Right renal pelvis (tissue), 4 donors: ENCODE measurements around the gene PCAT6. TPM values are rescaled to one million over a fixed set of nuclear protein-coding genes. Genes with fewer than 3 reads are reported as not detected.
"Not testable (repeated sequence)": the region's sequence is repeated elsewhere in the genome, so short reads cannot be mapped to it uniquely, and the experiment has no call there.

Experiments
- DNase-seq, 4 donors: peaks; one replicate each; pipeline ENCODE4 v3.0.0-alpha.2; 2013; ENCODE audit warnings: low read depth in 4 of 4, low spot score in 3 of 4, missing footprints in 1 of 4
- polyA plus RNA-seq, 4 donors: library from polyadenylated mRNA; unstranded; fragments of 120-200 nt; gene quantifications; one replicate each; pipeline ENCODE4 v1.2.1, GENCODE V29; 2013; ENCODE audit not compliant: insufficient read length in 4 of 4

The PCAT6 gene
- polyA plus RNA-seq, 4 donors = 2.5 to 5.3 (median 3.5) TPM

DNA sequence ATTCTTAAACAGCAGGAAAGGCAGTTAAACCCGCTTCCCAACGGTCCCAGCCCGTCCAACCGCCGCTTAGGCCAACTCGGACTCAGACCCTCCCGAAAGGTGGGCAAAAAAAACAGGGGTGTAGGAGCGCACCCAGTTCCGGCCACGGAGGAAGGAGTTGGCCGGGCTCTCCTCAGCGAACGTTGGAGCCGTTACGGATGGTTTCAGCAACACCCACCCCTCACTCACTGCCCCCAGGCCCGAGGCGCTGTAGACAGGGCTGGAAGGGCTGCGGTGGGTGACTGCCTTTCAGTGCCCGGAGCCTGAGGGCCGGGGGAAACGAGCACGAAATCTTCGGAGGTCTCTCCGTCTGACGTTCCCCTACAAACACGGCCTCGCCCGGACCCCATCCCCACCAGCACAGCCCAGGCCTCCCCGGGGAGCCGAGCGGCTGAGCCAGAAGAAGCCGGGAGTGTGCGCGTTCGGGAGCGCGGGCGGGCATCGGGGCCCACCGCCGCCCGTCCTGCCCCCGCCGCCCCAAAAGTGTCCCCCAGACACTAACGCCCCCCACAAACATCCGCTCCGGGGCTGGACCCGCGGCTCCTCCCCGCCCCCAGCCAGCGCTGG lies 3.8 kb upstream of the PCAT6 start:
- DNase-seq = peak in 1 of 4 donors; percentile 52

DNA sequence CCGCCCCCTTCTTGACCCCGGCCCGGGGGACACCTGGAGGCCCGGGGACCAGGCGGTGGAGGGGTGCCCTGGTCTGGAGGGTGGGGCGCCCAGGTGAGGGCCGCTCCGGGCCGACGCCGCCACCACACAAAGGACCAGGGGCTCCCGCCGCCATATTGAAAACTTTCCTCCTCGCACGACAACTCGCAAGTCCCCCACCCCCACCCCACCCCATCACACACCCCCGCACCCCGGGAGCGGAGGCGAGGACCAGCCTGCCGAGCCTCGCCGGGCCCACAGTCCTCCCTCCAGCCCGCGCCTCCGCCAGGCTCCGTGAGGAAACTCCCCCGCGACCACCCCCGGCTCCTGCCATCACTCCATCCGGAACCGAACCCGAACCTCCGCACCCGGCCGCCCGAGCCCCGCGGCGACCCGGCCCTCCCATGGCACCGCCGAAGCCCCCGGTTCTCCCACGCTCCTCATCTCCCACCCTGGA lies 3.3 kb upstream of the PCAT6 start:
- DNase-seq = peak in 1 of 4 donors; percentile 48

DNA sequence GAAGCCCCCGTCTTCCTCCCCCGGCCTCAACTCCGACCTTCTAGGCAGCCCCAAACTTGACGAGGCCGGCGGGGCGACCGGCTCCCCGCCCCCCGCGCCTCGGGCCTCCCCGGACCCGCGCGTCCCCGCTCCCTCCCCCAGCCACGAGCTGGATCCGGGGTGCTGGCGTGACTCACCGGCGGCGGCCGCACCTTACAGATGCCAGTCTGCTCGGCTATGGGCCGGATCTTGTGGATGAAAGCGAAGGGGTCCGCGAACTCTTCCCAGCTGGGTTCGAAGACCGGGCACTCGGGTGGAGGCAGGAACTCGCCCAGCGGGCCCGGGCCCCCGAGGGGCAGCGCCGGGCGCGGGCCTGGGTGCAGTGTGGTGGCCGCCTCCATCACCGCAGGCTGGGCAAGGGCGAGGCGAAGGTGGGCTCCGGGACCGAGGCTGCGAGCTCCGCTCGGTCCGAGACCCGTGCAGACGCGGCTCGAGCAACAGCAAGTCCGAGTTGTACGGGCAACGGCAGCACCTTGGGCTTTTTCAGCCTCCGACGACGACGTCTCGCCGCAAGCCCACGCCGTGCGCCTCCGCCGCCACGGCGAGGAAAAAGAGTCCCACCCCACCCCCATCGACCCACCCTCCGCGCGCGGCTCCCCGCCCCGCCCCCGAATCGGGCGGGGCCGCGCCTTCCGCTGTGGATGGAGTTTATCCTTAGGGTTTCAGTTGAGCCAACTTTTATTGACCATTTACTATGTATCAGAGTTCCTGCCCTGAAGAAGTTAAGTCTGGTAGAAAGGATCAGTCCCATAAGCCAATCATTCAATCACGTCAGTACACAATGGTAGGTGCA lies 2.6 kb upstream of the PCAT6 start, which contains the start of gene KDM5B:
KDM5B (minus strand) TSS at position 496 of the 832 bp plus-strand sequence; CDS start at position 380, 116 bp downstream.
- peak in 2 of 4 donors; percentile 62 to 68 for DNase-seq

GRCh38 chr1:202809597-202810159 lies 1.1 kb upstream of the PCAT6 start:
- DNase-seq = no peak

DNA sequence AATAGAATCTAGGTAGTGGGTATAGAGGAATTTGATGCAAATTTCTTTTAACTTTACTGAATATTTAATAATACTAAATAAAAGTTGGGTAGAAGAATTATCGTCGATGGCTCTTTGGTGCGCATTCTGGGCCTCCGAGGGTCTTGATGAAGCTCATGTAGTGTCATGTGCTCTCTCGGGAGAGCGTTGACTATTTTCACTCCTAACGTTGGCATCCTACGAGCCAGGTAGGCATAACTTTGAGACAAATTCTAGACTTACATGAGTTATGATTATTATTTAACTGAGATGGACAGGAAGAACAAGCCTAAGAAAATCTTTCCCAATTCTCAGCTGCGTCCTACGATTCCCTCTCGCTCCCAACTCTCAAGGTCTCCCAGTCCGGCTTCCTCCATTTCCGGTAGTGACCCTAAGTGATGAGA lies 550 bp upstream of the PCAT6 start:
- no peak for DNase-seq

- DNase-seq = peak in 1 of 4 donors; percentile 28
These were observed 782 bp downstream of the PCAT6 start for GRCh38 chr1:202811296-202812175.

GRCh38 chr1:202812176-202813026 lies 1.6 kb downstream of the PCAT6 start:
- no peak for DNase-seq

DNA sequence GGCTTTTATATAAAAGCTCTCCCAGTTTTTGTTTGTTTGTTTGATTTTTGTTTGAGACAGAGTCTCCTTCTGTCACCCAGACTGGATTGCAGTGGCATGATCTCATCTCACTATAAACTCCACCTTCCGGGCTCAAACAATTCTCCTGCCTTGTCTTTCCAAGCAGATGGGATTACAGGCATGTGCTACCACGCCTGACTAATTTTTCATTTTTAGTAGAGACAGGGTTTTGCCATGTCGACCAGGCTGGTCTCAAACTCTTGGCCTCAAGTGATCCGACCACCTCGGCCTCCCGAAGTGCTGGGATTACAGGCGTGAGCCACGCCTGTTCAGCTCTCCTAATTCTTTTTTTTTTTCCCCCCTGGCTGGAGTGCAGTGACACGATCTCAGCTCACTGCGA lies 4.4 kb downstream of the PCAT6 start:
- DNase-seq = no peak

DNA sequence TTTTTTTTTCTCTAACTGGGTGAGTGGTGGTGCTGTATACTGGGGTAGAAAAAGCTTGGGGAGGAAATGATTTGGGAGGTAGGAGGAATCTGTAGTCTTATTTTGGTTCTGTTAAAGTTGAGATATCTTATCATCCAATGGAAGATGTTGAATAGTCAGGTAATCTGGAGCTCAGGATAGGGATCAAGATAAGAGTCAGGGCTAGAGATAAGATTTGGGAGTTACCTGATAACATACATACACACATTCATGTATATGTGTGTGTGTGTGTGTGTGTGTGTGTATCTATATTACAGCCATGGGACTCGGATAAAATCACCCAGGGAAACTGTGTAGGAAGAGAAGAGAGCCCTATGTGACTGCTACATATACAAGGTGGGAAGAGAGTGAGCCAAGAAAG lies 8.1 kb downstream of the PCAT6 start:
- DNase-seq = no peak

- no peak for DNase-seq
These were observed 10.7 kb downstream of the PCAT6 start for GRCh38 chr1:202821467-202821866.

DNA sequence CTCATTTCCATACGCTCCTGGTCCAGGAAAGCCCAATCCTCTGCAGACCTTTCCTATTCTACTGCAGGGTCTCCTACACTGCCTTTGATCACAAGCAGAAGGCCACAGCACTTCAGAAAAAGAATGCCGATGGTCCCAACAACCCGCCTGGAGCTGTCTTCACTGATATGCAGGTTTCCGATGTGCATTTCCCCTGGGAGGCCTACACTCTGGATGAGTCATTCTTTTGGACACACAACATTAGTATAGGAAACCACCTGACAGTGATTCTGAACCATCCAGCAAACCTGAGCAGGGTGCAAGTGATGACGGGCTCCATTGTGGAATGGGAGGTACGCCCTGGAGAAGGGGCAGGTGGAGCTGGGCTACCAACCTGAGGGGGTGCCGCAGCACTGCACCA lies 15.0 kb downstream of the PCAT6 start:
- DNase-seq = no peak

DNA sequence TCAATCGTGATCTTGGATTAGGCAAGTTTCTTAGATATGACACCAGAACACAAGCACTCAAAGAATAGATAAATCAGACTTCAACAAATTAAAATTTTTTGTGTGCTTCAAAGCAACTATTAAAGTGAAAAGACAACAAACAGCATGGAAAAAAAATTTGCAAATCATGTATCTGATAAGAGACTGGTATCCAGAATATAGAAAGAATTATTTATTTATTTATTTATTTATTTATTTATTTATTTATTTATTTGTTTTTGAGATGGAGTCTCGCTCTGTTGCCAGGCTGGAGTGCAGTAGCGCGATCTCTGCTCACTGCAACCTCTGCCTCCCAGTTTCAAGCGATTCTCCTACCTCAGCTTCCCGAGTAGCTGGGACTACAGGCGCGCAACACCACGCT lies 18.5 kb downstream of the PCAT6 start:
- DNase-seq = not testable (repeated sequence)

DNA sequence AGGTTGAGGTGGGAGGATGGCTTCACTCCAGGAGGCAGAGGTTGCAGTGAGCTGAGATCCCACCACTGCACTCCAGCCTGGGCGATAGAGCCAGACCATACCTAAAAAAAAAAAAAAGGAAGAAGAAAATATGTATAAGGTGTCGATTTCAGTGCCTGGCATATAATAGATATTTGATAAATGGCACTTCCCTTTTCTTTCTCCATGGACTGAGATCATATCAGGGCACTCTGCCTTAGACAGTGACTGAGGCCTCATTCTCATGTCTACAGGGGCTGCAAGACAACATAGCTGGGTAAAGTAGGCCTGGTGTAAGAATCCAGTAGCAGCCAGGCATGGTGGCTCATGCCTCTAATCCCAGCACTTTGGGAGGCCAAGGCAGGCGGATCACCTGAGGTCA lies 21.2 kb downstream of the PCAT6 start:
- no peak for DNase-seq

DNA sequence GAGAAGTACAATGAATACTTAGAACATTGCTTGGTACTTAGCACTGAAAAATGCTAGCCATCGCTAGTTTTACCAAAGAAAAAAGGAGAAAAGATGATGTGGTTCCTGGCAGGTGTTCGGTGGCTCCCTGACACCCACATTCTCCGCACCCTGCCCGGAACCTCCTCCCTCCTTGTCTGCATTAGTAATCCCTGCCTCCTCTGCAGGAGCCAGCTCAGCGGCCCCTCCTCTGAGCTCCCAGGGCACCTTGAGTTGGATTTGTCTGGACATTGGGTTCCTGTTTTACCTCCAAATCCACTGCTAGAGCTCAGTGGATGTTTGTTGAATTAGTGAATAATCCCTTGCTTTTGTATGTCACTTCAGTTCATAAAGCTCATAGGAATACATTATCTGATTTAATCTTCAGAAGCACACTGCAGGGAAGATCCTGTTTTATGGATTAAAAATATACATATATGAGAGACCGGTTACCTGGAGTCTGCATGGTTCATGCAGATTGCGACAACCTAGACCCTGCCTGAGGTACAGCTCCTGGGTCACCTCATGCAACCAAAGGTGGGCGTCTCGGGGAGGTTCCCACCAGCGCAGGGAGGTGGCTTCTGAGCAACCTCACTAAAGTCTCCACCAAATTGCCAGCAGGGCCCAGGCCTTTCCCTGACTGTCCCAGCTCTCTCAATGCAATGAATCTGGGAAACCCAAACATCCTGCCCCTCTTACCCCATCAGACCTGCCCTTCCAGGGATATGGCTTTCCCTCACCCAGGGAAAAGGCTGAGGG lies 24.2 kb downstream of the PCAT6 start:
- no peak for DNase-seq

DNA sequence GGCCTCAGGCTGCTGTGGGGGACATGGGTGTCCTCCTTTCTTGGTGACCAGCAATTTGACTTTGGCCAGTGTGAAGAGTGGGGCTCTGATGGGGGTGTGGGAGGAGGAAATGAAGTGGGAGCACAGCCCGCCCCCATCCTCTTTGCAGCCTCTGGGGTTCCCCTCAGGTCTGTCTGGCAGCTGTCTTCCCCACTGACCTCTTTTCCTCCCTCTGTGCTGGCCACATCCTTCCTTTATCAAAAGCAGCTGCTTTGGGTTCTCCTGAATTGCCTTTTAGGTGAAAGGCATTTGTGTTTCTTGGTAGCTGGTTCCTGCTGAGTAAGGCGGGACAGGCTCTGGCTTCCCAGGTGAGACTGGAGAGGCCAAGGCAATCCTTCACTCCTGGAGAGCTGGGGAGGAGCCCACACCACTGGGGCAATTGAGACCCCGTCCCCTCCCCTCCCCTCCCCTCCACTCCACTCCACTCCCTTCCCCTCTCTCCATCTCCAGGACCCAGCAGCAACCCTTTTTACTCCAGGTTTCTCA lies 24.9 kb downstream of the PCAT6 start:
- DNase-seq = no peak

DNA sequence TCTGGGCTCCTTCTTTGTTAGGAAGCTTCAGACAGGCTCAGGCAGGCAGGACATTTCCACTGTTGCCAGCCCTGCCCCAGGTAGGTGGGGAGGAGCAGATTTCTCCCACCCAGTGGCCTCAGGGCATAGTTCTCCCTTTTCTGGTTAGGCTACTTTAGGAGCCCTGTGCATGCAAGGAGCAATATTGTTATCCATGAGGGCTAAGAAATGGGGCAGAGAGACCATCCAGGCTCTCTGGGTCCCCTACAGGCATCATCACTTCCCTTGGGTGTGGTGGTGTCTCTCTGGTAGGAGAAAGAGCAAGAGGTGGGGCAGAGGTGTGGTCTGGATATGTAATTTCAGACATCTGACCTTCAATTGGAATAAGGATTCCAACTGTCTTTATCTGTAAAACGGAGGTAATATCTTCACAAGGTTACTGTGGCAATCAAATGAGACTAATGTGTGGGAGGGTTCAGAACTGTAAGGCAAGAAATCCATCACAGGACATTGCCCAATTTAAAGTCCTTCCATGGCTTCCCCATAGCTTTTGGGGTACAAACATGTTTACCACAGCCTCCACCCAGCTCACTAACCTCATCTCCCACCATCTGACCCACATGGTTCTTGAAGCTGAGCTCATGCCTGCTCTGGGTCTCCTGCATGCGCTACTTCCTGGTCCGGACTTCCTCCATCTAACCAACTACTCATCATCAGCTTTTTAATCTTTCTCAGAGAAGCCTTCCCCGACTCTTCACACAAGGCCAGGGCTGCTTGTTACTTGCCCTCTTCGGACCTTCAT lies 26.1 kb downstream of the PCAT6 start:
- DNase-seq = no peak

- no peak for DNase-seq
These were observed 27.1 kb downstream of the PCAT6 start for GRCh38 chr1:202837746-202838262.

DNA sequence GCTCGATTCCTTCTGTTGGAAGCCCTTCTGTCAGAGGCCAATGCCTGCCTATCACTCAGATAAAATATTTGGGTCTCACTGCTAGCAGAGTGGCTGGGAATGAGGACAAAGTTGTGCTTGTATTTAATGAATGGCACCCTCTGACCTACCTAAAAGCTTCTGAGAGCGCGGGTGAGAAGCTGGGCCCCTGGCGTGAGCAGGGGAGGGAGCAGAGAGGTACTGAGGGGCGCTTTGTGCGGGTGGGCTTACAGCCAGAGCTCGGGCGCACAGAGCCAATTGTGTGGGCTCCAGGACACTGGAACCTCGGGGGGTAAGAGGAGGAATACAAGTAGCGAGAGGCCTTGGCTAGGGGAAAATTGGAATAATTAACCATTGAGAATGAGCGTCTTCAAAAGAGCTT lies 32.3 kb downstream of the PCAT6 start:
- no peak for DNase-seq
